Measurements from ENCODE around the gene TMEM242.

The TMEM242 gene

DNA sequence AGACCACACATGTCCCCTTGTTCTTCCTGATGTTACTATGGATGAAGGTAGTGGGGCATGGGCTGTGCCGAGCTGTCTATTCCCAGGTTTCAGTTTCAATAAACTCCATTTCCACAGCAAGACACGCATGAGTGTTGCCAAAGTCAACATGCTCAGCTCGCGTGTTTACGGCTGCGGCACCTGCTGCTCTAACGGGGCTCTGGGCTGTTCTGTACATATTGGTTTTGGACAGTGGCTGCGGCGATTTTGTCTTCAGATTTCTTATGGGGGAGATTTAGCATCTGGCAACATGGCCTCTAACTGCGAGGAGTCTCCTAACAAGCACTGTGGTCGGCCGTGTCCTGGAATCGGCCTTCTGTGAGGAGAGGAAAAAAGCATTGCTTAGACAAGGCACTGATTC is 58.6 kb downstream of the TMEM242 start:
- peak in 1 of 42 donors; percentile 4 for DNase-seq
- intact Hi-C loops (cut with DNase I) = no loop called here

DNA sequence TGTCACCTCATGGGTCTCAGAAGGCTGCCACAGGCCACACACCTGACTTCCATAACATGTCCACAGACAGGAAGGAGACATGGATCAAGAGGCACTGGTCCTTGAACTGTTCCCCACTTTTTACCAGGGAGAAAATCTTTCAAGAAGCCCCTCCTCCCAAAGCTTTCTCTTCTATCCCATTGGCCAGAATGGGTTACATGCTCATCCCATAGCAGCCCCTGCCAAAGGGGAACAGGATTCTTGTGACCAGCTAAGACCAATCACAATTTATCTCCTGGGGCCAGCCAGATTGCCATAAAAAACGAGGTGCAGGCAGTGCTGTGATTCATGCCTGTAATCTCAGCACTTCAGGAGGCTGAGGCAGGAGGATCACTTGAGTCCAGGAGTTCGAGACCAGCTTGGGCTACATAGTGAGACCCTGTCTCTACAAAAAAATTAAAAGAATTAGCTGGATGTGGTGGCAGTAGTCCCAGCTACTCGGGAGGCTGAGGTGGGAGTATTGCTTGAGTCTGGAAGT is 59.4 kb downstream of the TMEM242 start:
- intact Hi-C loops (cut with DNase I) = no loop called here
- no peak for DNase-seq

DNA sequence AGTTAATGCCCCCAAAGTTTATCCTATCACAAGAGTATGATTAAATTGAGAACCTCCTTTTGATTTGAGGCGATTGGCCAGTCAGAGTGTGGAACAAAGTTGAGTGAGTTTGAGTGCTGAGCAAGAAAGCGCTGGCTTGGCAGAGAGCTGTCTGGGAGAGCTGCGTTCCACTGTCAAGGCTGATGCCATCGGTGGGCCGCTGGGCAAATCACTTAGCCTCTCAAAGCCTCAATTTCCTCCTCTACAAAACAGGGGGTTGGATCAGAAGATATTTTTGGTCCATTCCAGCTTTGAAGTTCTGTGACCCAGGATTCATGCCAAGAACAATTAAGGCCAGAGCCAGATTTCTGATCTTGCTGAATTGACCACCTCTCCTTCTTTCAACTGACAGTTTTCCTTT is 60.2 kb downstream of the TMEM242 start:
- intact Hi-C loops (cut with DNase I) = no loop called here
- no peak for DNase-seq

DNA sequence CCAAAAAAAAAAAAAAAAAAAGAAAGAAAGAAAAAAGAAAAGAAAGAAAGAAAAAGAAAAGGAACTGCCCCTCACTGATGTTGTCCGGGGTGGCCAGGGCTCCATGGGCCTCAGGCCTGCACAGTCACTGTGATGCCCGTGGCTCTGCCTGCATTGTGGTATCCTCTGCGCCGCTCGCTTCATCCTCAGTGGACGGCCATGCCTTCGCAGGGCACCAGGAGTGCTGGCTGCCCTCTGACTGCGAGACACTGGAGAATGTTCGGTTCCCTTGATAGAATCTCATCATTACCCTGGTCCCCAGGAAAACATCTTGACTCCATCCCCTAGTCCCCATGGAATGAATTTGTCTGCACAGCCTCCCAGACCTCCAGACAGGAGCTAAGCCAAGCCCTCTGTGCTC is 61.7 kb downstream of the TMEM242 start:
- intact Hi-C loops (cut with DNase I) = no loop called here
- DNase-seq = peak in 1 of 42 donors; percentile 2

DNA sequence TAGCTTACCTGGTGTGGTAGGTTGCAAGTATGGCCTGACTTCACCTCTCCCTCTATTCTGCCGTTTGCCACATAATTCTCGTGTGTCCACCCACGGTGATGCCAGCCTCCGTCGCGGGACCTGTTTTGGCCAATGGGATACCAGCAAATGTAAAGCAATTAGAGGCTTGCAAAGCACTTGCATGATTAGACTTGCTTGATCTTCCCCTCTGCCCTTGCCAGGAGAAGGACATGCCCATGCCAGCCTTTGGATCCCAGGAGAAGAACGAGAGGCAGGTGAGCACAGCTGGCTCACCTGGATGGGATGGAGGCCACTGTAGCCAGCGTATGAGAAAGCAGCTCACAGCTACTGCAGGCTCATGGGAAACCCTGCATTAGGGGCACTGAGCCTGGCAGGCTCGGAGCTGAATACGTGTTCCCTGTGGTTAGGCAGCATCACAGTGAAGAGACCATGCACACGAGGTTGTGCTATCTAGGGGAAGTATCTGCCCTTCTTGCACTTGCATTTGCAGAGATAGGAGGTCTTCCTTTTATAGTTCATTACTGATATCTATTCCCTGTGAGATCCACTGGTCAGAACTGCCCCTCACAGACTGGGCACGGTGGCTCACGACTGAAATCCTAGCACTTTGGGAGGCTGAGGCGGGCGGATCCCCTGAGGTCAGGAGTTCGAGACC is 62.4 kb downstream of the TMEM242 start:
- peak in 2 of 42 donors; percentile 1 to 4 for DNase-seq
- intact Hi-C loops (cut with DNase I) = no loop called here

DNA sequence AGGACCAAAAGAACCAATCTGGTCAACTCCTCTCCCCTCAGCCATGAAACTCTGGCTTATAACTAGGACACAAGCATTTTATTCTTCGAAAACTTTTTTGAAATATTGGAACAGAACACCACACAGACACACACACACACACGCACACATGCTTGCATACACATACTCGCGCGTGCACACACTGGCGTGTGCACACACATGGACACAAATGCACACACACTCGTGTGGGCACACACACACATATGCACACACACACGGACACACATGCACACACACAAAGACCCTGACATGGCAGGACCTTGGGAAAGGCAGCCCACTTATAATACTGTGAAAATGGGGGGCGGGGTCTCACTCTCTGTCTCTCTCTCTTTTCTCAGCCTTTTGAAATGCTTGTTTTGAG is 63.9 kb downstream of the TMEM242 start:
- no peak for DNase-seq
- intact Hi-C loops (cut with DNase I) = no loop called here

DNA sequence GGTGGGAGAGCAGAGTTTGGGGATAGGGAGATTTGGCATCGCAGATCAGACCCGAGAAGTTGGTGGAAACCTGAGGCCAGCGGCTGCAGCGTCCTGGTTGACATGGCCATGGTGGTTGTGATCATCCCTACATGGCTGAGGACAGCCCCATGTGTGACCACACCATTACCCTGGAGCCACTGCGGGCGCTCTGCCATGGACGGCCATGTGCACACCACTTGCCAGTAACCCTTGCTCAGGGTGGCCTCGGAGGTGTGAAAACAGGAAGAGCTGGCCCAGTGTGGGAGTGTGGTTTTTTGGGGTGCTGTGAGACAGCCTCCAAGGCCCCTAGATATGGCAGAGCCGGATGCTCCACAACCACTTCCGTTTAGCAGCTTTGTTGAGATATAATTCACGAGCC is 64.4 kb downstream of the TMEM242 start:
- intact Hi-C loops (cut with DNase I) = no loop called here
- DNase-seq = peak in 1 of 42 donors; percentile 3

DNA sequence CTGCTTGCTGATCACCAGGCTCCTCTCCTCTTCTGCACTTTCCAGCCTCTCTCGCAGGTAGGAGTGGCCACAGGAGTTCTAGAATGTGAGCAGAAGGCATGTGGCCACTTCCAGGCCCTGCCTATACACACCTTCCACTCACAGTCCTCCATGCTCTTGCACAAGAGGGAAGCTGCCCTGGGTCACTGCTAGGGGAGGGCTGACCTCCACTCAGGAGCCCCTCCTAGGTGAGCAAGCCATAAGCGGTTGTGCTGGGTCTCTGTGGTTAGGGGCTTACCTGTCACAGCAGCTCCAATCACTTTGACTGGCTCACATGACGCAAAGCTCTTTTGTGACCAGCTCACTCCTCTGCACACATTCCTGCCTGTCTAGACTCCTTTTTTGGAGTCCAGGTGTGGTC is 68.2 kb downstream of the TMEM242 start:
- intact Hi-C loops (cut with DNase I) = no loop called here

DNA sequence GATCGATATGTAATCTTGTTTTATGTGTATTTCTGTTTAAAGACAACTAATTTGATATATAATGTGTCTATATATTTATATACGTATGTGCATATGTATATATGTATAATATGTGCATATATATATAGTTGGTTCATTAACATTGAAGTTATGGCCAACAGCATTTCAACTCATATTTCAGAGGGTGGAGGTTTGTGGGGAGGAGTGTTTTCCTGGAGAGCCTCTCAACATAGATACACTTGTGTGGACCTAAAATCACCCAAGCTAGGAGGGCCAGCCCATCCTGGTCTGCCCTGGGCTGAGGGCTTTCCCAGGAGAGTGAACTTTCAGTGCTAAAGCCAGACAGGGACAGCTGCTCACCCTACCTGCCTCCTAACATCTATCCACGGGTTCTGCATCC is 68.8 kb downstream of the TMEM242 start:
- no peak for DNase-seq
- intact Hi-C loops (cut with DNase I) = no loop called here

More for the DNA sequence above, 68.2 kb downstream of the TMEM242 start:
- no peak for DNase-seq

DNA sequence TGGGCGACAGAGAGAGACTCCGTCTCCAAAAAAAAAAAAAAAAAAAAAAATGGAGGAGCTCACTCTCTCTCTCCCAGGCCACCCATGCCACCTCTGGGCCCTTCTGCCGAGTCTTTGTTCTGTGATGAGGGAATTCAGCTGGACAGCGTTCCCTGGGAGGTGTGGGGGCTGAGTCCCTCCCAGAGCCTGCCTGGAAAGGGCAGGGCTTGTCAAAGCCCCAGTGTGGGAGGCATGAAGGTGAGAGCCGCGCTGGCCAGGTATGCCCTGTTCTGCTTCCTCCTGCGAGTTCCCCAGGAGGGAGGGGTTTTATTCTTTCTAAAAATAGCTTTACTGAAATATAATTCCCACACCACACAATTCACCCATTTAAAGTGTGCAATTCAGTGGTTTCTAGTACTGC is 69.6 kb downstream of the TMEM242 start:
- no peak for DNase-seq
- intact Hi-C loops (cut with DNase I) = no loop called here

DNA sequence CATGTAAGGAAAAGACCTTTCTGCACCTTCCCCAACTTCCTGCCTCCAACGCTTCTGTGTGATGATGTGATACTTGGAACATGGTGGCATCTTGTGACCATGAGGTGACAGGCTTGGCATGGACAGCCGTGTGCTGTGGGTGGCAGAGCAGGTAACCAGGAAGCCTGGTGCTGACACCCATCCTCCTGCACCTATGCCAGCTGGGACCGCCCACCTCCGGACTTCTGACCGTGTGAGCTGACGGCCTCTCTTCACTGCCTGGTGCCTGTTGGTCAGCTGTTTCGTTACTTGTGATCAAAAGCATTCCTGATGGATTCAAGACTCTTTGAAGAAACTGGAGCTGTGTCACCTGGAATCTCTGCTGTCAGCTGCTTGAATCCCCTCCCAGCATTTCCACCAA is 70.3 kb downstream of the TMEM242 start:
- no peak for DNase-seq
- intact Hi-C loops (cut with DNase I) = no loop called here

DNA sequence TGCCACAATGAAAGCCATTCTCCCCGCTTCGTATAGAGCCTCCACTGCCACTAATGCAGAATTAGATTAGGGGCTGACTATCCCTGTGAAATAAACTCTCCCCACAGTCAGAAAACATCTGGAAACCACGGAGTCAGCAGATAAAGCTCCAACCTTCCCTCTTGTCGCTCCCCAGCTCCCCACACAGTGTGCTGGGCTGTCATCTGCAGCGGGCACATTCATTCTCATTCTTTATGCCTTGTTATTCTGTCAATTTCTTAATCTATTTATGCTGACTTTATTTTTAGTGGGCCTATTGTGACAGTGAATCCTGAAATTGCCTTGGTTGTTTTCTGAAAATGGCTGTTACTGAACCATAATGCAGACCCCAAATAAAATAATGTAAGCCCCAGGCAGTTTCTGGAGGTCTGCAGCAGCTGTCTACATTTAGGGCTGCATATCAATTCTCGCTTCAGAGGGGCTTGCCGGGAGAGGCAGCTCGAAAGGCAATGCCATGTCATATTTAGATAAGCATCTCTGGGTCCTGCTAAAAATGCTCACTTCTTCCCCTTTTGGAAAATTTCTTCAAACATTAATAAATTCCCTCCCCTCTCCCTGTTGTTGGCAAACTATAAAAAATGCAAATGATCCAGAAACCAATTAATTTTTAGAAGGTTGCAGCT is 71.6 kb downstream of the TMEM242 start:
- intact Hi-C loops (cut with DNase I) = no loop called here
- DNase-seq = no peak

DNA sequence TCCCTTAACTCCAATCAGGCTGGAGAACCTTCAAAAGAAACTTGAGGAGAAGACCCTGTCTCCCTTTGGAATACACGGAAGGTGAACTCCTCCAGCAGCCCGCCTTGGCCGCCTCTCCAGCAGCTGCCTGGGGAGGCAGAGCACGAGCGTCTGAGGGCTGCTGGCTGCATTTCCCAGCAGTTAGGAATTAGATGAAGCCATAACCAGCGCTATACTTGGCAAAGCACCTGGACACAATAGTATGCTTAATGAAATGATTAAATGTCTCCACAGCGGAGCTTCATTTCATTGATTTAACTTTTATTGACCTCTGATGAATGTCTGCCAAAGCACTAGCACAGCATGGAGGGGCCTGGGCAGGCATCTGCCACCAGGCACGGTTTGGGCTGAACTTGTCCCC is 73.5 kb downstream of the TMEM242 start:
- intact Hi-C loops (cut with DNase I) = no loop called here
- DNase-seq = no peak

DNA sequence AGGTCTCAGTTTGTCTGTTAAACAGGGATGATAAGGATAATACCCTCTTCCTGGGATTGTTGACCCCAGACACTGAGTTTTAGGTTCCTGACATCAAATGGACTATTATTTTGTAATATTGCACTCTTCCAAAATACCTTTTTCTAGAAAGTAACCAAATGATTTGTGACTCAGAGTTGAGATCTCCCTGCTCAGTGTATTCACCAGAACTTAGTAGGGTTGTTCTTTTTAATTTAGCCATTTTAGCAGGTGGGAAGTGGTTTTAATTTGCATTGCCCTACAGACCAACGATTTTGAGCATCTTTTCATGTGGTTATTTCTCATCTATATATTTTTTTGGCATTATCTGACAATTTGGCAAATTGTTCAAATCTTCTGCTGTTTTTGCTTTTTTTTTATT is 75.1 kb downstream of the TMEM242 start:
- no peak for DNase-seq
- intact Hi-C loops (cut with DNase I) = no loop called here

DNA sequence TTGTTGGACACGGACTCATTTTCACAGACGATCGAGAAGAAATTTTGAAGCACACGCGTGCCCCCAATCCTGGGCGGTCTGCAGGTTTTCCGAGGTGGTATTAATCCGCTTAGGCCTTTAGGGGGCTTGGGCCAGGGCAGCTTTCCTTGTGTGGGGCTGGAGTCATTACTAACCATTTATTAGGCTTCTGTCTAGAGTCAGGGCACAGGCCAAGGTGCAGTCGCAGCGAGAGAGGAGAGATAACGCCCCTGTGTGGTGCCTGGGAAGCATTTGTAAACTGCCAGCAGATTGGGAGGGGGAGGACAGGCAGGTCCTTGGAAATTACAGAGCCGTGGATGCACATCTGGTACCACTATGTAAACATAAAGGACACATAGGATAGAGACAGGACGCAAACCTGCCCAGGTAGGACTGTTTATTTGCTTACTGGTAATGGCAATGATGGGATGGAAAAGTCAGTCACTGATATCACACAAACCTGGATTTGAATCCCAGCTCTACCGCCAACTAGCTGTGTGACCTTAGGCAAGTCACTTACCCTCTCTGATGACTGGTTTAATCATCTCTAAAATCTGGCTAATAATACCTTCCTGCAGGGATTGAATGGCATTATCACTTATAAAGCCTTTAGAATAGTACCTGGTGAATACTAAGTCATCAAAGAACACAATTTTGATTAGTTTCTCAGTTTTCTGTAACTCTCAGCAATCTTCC is 76.4 kb downstream of the TMEM242 start:
- intact Hi-C loops (cut with DNase I) = no loop called here
- DNase-seq = no peak

DNA sequence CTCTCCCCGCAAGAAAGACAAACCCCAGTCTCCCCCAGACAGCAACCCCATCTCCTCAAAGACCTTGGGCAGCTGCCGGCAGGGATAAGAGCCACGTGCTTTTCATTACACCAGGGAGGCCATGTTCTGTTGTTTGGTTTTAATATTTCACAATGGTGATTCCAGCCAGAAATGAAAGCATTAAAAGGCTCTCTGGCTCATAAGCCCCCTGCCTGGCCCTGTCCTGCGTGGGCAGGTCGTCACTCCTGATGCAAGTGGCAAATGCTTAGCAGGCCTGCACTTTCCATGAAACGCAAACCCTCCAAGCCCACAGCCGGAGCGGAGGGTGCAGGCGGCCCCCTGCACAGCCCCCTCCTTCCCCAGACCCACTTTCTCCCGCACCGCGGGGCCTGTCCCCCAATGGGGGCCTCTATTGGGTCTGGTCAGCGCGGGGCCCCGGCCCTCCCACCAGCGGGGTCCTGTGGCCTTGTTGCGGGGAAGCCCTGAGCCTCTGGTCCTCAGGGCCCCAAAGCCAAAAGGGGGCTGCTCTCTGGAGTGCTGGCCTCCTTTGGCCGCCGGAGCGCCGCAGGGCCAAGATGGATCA is 77.2 kb downstream of the TMEM242 start:
- DNase-seq = no peak
- intact Hi-C loops (cut with DNase I) = no loop called here

DNA sequence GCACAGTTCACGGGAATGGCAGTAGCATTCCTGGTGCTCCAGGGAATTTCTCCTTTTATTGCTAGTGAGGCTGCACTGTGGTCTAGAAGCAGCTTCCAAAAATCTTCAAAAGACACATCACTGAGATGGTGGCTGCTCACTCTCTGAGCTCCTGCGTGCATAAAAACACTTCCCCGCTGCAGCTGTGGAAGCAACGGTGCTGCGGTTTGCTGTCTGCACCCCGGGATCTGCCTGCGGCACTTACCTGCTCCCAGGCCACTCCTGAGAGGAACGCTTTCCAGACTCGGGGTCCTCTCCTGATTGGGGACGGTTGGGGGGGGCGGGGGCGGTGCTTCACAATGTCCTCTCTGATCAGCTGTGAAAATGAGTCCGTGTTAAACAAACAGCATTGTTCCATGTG is 77.9 kb downstream of the TMEM242 start:
- intact Hi-C loops (cut with DNase I) = no loop called here
- DNase-seq = no peak

DNA sequence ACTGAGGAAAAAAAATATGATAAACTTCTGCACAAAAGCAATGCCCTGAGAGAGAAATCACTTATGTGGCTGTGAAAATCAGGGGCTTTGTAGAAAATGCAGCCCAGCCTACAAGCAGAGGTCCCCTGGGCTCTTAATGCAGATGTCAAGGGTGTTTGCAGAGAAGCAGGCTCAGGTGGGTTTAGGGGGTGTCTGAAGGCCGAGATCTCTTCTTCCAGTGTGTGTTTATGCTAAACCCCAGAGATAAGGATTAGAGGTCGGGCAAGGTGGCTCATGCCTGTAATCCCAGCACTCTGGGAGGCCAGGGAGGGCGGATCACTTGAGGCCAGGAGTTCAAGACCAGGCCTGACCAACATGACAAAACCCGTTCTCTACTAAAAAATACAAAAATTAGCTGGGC is 78.5 kb downstream of the TMEM242 start:
- intact Hi-C loops (cut with DNase I) = no loop called here
- no peak for DNase-seq

DNA sequence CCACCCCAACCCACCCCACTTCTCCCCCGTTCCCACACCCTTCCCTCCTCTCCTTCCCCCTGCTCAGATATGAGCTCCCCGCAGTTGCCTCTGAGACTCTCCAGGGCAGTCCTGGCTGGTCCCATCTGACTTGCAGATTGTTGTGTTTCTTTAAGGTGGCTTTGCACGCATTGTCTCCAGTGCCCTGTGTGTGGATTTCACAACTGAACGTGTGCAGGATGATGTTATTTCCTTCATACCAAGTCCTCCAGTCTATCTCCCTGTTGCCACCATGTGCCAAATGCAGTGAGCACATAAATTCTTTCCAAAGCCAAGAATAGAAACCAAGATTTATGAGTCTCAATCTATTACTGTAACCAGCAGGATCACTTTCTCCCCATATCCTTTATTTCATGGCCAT is 79.1 kb downstream of the TMEM242 start:
- DNase-seq = no peak
- intact Hi-C loops (cut with DNase I) = no loop called here

DNA sequence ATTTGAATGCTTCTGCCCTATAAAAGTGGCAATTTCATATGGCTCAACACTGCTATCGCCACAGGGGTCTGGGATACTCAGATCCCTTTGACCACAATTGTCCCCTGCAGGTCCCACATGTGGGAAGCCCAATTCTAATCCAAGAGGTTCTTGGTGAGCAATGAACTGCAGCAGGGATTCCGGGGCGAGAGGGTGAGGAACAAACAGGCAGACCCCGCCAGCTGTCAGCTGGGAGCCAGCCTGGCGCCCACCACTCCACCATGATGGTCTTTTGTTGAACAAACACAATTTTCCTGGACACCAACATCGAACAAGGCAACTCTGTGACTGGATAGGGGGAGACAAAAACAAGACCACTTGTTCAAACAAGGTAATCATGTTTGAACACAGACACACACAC is 80.5 kb downstream of the TMEM242 start:
- intact Hi-C loops (cut with DNase I) = no loop called here
- DNase-seq = no peak
